VCaP (cell line): ENCODE data around the gene AGTRAP.

ENCODE experiments used
- H3K27ac ChIP-seq: fragments of 450-650 bp; 2 replicates; pipeline ENCODE4 v1.5.1; 2017
- CTCF ChIP-seq: fragments of 450-650 bp; conservative IDR thresholded peaks from 2 replicates; pipeline ENCODE4 v1.5.1; 2017; ENCODE audit warnings: mild to moderate bottlenecking, moderate library complexity

The AGTRAP gene

GRCh38 chr1:11708554-11709350, 27.2 kb upstream of the AGTRAP start:
- peak overlapping the region; percentile 48; the same call in 1 of the 2 replicates for H3K27ac ChIP-seq
- TF ChIP-seq CTCF: no peak

- TF ChIP-seq CTCF: no peak
- no peak overlapping the region for H3K27ac ChIP-seq
Measured at GRCh38 chr1:11711490-11711889, 24.4 kb upstream of the AGTRAP start.

DNA sequence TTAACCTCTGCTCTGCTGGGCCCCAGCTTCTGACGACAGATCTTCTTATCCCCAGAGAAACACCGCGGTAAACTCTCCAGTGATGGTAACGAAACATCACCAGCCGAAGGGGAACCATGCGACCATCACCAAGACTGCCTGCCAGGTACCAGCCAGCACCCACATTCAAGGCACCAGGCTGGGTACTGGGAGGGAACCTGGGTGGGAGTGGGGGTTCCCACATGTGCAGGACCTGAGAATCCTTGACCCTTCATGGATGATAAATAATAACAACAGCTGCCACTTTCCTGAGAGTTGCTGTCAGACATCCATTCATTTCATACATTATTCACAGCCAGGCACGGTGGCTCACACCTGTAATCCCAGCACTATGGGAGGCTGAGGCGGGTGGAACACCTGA, 23.7 kb upstream of the AGTRAP start:
- H3K27ac ChIP-seq: no peak overlapping the region
- no peak for TF ChIP-seq CTCF

GRCh38 chr1:11713095-11713494, 22.8 kb upstream of the AGTRAP start:
- no peak overlapping the region for H3K27ac ChIP-seq
- TF ChIP-seq CTCF: no peak

- no peak for TF ChIP-seq CTCF
- no peak overlapping the region for H3K27ac ChIP-seq
Measured at GRCh38 chr1:11714831-11715575, 20.9 kb upstream of the AGTRAP start.

GRCh38 chr1:11719313-11720032, 16.5 kb upstream of the AGTRAP start:
- H3K27ac ChIP-seq: peak overlapping the region; percentile 56
- peak; percentile 94 for TF ChIP-seq CTCF

- no peak overlapping the region for H3K27ac ChIP-seq
- TF ChIP-seq CTCF: peak; percentile 46
Measured at GRCh38 chr1:11720033-11720376, 15.9 kb upstream of the AGTRAP start.
